Muscle of back (tissue), 11 donors: ENCODE data around the gene CASZ1. TPM values are rescaled to one million over a fixed set of nuclear protein-coding genes. Genes with fewer than 3 reads are reported as not detected.

Source experiments
- DNase-seq, 3 donors: peaks; one replicate each; pipeline versions ENCODE4 v3.0.0 to v3.0.0-alpha.2; 2013
- polyA plus RNA-seq, 10 donors: library from polyadenylated mRNA; unstranded; fragments of 120-200 nt; gene quantifications; one replicate each; pipeline ENCODE4 v1.2.1, GENCODE V29; 2013; ENCODE audit not compliant: insufficient read length in 10 of 10

Gene CASZ1
- polyA plus RNA-seq, 10 donors = 28.3 to 57.9 (median 43.4) TPM

GRCh38 chr1:10775763-10776162 is 20.7 kb downstream of the CASZ1 start:
- no peak for DNase-seq

- DNase-seq = no peak
Measured at GRCh38 chr1:10774615-10775310, 21.7 kb downstream of the CASZ1 start.

- DNase-seq = no peak
Measured at GRCh38 chr1:10773851-10774614, 22.4 kb downstream of the CASZ1 start.

- no peak for DNase-seq
Measured at GRCh38 chr1:10773376-10773775, 23.1 kb downstream of the CASZ1 start.

DNA sequence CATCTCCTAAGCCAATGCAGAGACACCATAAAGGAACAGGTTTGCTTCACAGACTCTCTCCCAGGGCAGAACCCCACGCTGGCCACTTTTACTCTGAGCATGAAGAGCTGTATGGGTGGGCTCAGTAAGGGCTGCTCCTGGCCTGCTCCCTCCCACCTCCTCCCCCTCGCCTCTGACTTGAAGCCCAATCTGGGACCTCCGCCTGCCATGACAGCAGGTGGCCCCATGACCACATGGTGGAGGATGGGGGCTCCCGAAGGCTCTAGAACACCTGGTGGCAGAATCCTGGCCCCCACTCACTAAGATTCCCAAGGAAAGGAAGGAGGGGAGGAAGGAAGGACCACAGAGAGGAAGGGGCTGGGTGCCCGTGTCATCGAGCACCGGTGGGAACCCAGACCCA is 23.7 kb downstream of the CASZ1 start:
- DNase-seq = no peak

- no peak for DNase-seq
Measured at GRCh38 chr1:10771789-10772188, 24.7 kb downstream of the CASZ1 start.

- DNase-seq = no peak
Measured at GRCh38 chr1:10768552-10768951, 27.9 kb downstream of the CASZ1 start.

GRCh38 chr1:10767282-10767681 is 29.2 kb downstream of the CASZ1 start:
- no peak for DNase-seq

DNA sequence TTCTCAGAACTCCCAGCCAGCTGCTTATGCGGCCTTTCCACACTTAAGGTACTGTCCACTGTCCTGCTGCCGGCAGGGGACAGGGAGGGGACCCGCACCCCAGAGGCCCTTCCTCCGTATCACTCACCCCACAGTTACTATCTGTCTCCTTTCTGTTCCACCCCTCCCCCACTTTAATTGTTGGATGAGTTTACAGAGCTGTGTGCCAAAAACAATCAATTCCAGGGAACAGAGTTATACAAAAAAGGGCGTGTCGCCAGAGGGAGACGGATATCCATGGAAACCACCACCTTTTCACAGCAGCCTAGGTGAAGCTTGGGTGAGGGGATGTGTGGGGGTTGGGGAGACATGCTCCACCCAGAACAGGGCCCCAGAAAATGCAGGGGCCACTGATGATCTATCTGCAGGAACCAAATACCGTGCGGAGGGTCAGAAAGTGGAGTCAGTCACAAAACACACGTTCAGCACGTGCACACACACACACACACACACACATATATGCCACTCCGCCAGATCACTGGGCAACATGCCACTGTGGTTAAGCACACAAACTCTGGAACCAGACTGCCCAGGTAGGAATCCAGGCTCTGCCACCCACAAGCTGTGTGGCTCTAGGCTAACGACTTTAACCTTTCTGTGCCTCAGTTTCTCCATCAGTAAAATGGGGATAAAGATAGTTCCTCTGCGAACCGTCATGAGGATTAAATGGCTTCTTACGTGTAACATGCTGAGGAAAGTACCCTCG is 30.5 kb downstream of the CASZ1 start:
- peak in 1 of 3 donors; percentile 56 for DNase-seq

DNA sequence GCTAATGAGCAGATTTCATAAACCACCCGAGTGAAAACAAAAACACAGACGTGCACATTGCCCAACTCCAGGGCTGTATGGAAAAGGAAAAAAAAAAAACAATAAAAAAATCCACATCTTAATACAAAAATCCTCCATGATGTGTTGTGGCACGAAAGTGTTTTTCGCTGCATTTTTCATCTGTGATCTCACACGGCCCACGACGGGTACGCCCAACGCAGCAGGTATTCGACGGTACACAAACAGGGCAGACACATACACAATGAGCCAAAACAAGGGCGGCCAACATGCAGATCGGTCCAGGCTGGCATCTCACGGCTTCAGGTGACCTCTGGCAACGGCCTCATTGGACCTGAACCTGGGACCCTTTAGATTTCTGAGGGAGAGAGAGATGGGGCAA is 31.1 kb downstream of the CASZ1 start:
- no peak for DNase-seq

- no peak for DNase-seq
Measured at GRCh38 chr1:10764296-10764798, 32.1 kb downstream of the CASZ1 start.

GRCh38 chr1:10762875-10763274 is 33.6 kb downstream of the CASZ1 start:
- DNase-seq = no peak

DNA sequence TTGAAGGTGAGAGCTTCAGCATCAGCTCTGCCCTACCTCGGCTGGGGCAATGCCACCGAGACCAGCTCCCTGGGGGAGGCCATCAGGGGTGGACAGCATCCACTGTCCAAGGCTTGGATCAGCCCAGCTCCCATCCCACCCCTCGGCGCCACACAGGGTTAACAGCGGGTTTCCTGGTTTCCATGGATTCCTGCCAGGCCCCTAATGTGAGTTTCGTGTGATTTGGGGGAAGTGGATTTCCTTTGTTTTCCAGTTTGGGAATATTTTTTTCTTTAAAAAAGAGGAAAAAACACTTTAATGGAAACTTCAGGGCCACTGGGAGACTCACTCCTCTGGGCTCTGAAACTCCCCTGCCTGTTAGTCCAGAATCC is 34.3 kb downstream of the CASZ1 start:
- DNase-seq = no peak

- peak in 1 of 3 donors; percentile 45 for DNase-seq
Measured at GRCh38 chr1:10761503-10762152, 34.8 kb downstream of the CASZ1 start.

DNA sequence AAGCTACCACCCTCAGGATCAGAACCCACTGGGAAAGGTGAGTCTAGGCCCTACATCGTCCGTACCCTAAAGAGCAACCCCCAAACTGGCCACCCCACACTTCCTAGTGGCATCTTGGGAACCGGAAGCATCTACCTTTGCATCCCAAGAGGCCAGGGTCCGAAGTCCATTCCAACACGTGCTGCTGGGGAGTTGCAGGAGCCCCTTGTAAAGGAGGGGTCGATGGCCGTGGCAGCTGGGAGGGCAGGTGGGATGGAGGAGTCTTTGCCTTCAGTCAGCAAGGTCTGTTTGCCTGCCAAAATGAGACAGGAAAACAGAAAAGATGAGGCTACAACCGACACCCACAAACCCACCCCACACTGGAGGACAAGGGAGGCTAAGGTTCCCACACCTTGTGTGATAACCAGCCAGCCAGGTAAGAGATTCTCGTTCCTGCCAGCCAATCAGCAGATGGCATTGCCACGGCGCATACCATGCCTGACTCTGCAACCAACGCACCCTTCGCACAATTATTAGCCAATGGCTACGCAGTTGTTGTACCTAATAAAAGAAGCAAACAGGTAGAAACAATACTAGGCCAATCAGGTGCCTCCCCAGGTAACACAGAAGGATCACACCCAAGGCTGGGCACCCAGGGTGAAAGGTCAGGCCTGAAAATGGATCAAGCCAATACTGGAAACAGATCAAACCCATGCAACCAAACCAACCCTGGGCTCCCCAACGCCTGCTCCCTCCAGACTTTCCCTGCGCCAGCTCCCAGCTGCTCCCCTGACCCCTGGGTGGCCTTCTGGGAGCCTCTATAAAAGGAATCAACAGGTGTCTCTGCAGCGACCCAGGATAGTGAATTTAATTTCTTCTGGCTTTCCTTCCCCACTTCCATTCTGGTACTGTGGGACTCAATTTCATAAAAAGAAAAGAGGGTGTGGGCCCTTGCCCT is 35.6 kb downstream of the CASZ1 start:
- no peak for DNase-seq

GRCh38 chr1:10759413-10760200 is 36.8 kb downstream of the CASZ1 start:
- DNase-seq = no peak

- DNase-seq = no peak
Measured at GRCh38 chr1:10756842-10757241, 39.6 kb downstream of the CASZ1 start.

GRCh38 chr1:10755970-10756521 is 40.4 kb downstream of the CASZ1 start:
- peak; percentile 23 to 70 (median 42) for DNase-seq

GRCh38 chr1:10754568-10755329 is 41.7 kb downstream of the CASZ1 start:
- DNase-seq = no peak
